ENCODE data around the gene TMEM106C.

Gene TMEM106C

GRCh38 chr12:47963340-47964040 is at the start of gene TMEM106C:
Gene TMEM106C (plus strand): TSS chr12:47963596. CDS start chr12:47964237, 641 bp downstream.
- peak; percentile 67 for DNase-seq (ENCODE audit: extremely low read depth, low read depth)
- peak; percentile 98 for TF ChIP-seq CTCF (IDR thresholded peaks at IDR 0.05; ENCODE audit: low read depth, low read length)

- no peak for TF ChIP-seq CTCF (IDR thresholded peaks at IDR 0.05; ENCODE audit: low read depth, low read length)
- DNase-seq (ENCODE audit: extremely low read depth, low read depth), result no peak
These were observed 42.5 kb upstream of the TMEM106C start for GRCh38 chr12:47920913-47921312.

- no peak for TF ChIP-seq CTCF (IDR thresholded peaks at IDR 0.05; ENCODE audit: low read depth, low read length)
- DNase-seq (ENCODE audit: extremely low read depth, low read depth), result no peak
These were observed 41.5 kb upstream of the TMEM106C start for GRCh38 chr12:47921907-47922306.

GRCh38 chr12:47927346-47927745 is 36.0 kb upstream of the TMEM106C start:
- TF ChIP-seq CTCF (IDR thresholded peaks at IDR 0.05; ENCODE audit: low read depth, low read length), result no peak

GRCh38 chr12:47930634-47931033 is 32.8 kb upstream of the TMEM106C start:
- no peak for DNase-seq (ENCODE audit: extremely low read depth, low read depth)
- TF ChIP-seq CTCF (IDR thresholded peaks at IDR 0.05; ENCODE audit: low read depth, low read length), result no peak

More at GRCh38 chr12:47927346-47927745, 36.0 kb upstream of the TMEM106C start:
- DNase-seq (ENCODE audit: extremely low read depth, low read depth), result no peak

- no peak for TF ChIP-seq CTCF (IDR thresholded peaks at IDR 0.05; ENCODE audit: low read depth, low read length)
- no peak for DNase-seq (ENCODE audit: extremely low read depth, low read depth)
These were observed 32.2 kb upstream of the TMEM106C start for GRCh38 chr12:47931187-47931586.

GRCh38 chr12:47935184-47935583 is 28.2 kb upstream of the TMEM106C start:
- DNase-seq (ENCODE audit: extremely low read depth, low read depth), result peak; percentile 83
- no peak for TF ChIP-seq CTCF (IDR thresholded peaks at IDR 0.05; ENCODE audit: low read depth, low read length)
